HFF-Myc (cell line): ENCODE results near the gene ZNF385B.

Experiments used
- DNase-seq: peaks from one replicate; pipeline ENCODE4 v3.0.0-alpha.2; 2011; ENCODE audit warnings: low read depth; ENCODE audit errors: extremely low read depth
- H3K4me3 ChIP-seq: replicated peaks from 2 replicates; pipeline ENCODE4 v1.5.1; 2011; ENCODE audit warnings: low read depth, mild to moderate bottlenecking, control low read depth, low read length
- TF ChIP-seq, protein P1 (sequence below): IDR thresholded peaks from 2 replicates; pipeline ENCODE4 v1.5.1; 2012; ENCODE audit warnings: mild to moderate bottlenecking, low read depth, low read length, control low read depth; ENCODE audit errors: missing control alignments

The ZNF385B gene

DNA sequence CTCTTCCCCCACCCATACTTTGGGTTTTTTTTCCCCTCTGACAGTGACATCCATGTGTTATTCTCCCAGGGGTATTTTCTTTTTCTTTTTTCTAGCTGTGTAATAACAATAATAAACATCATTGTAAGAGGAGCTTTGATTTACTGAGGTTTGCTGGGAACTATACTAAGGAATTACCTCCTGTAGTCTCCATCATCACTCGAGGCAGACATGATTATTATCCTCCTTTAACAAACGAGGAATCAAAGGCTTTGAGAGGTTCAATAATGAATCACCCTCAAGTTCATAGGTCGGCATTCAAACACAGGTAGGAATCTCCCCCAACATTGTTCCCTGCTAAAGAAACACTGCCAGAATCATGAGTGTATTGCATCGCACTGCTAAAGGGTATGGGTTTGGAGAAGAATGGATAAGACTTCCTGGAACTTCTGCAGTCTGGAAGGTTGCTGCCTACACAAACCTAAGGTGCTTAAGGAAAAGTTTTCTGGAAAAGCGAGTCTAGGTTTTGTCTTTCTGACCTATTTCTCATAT, 336.5 kb downstream of the ZNF385B start:
- DNase-seq, result no peak
- no peak overlapping the region for H3K4me3 ChIP-seq
- TF ChIP-seq, protein P1, sequence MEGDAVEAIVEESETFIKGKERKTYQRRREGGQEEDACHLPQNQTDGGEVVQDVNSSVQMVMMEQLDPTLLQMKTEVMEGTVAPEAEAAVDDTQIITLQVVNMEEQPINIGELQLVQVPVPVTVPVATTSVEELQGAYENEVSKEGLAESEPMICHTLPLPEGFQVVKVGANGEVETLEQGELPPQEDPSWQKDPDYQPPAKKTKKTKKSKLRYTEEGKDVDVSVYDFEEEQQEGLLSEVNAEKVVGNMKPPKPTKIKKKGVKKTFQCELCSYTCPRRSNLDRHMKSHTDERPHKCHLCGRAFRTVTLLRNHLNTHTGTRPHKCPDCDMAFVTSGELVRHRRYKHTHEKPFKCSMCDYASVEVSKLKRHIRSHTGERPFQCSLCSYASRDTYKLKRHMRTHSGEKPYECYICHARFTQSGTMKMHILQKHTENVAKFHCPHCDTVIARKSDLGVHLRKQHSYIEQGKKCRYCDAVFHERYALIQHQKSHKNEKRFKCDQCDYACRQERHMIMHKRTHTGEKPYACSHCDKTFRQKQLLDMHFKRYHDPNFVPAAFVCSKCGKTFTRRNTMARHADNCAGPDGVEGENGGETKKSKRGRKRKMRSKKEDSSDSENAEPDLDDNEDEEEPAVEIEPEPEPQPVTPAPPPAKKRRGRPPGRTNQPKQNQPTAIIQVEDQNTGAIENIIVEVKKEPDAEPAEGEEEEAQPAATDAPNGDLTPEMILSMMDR, result no peak

DNA sequence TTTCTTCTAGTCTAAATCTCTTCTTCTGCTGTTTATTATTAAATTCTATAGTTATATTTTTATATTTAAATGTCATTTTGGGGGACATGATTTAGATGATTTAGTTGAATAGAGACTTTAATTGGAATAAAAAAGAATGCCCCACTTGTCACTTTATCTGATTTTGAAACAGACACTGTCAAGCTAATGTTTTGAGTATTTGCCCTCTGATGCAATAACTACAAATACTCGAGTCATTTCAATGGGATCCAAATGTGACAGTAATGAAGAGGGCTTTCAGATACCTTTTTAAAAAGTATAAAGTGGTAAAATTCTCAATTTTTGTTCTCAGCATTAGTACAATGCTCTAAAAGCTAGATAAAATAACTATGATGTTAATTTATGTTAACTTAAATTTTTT, 339.5 kb downstream of the ZNF385B start:
- TF ChIP-seq, protein P1, result no peak
- H3K4me3 ChIP-seq, result no peak overlapping the region
- DNase-seq, result no peak

DNA sequence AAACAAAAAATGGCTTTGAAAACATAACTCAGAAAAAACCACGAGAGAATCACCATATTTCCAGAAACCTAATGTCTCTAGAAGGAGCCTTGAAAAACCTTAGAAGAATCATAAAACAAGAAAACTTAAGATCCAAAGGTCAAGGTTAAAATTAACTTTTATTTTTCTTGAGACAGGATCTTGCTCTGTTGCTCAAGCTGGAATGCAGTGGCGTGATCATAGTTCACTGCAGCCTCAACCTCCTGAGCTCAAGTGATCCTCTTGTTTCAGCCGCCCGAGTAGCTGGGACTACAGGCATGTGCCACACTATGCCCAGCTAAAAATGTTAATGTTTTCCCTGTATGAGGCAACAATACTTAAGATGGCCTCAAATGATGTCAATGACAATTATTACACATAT, 342.6 kb downstream of the ZNF385B start:
- H3K4me3 ChIP-seq, result no peak overlapping the region
- DNase-seq, result no peak
- TF ChIP-seq, protein P1, result no peak

DNA sequence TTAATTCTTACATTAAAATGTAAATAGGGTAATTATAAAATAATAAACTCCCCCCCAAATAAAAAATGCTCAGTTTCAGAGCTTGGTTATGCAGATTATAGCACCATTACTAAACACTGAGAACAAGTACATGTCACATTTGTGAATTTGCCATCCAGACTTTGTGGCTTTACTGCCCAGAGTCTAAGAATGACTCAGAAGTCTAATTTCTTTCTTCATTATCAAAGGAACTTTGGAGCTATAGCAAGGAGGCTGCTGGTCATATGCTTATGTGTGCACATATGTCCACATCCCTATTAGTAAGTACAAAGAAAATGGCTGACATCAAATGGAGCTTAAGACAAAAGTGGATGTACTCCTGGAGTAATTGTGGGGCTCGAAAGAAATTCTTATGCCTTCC, 348.2 kb downstream of the ZNF385B start:
- no peak for DNase-seq
- TF ChIP-seq, protein P1, result no peak
- H3K4me3 ChIP-seq, result no peak overlapping the region

DNA sequence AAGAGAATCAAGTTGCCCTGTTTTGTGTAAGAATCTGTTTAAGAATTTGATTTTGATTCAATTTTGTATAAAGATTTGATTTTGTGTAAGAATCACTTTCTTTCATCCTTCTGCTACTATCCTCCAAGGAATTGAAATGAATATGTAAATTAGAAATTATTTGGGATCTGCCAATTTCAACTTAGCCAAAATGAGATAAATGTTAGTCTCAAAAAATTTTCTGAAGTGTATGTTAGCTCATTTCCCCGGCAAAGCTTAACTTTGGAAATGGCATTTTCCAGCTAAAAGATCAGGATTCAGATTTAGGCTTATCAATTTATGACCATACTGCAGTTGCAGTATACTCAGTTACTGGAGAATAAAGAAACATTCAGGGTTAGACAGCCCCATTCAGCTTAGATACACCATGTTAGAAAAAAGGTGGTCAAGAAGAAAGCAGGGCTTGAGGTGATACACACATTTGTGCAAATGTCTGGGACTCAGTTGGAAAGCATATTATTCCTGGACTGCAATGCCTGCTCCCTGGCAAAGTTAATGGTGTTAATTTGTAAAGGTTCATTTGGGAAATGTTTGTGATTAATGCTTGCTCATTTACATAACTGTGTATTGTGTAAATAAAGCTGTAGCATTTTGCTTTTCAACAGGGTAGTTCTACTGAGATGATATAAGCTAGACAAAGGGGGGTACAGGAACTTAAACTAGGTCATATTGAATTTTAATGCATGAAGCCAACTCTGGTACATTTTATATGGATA, 349.0 kb downstream of the ZNF385B start:
- H3K4me3 ChIP-seq, result no peak overlapping the region
- TF ChIP-seq, protein P1, result no peak
- DNase-seq, result no peak

DNA sequence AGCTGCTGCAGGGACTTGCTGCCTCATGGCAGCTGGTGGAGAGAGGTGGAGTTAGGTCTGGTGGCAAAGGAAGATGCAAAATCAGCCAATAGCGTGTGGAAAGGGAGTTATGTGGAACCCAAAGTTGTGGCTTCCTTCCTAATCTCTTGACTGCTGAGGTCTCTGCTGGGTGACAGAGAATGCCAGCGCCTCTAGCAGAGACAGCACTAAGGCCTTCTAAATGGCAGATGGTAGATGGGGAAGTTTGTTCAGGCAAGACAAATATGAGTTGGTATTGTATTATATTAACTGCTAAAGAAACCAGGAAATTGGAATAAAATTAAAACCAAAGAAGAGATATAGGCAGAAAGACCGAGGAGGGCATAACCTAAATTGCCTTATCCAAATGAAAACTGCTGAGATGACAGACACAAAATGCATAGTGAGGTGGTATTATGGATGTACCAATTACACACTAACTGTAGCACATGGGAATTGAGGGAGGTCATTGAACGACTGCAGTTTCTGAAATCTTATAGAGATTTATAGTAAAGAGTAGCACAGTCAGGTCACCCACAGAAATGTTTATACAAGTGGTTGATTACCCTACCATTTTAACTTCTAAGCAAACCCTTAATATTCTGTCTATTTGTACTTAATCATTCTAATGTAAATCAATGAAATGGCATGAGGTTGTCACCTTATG, 350.2 kb downstream of the ZNF385B start:
- no peak overlapping the region for H3K4me3 ChIP-seq
- no peak for DNase-seq
- TF ChIP-seq, protein P1, result no peak
